Endodermal cell (in vitro differentiated cells): ENCODE measurements around the gene C16orf87. TPM values are rescaled to one million over a fixed set of nuclear protein-coding genes. Genes with fewer than 3 reads are reported as not detected.
A peak's percentile ranks its signal among the peaks of the same experiment; 100 is the strongest.

Experiments
- DNase-seq: peaks from one replicate; pipeline ENCODE4 v3.0.0-alpha.2; 2017
- H3K27ac ChIP-seq: 2 replicates; pipeline ENCODE4 v1.5.1; 2013; ENCODE audit warnings: mild to moderate bottlenecking, low read depth, low read length, moderate library complexity
- H3K27me3 ChIP-seq: 2 replicates; pipeline ENCODE4 v1.6.1; 2013; ENCODE audit warnings: mild to moderate bottlenecking, low read length, moderate library complexity; ENCODE audit not compliant: insufficient read depth, control insufficient read depth, poor library complexity, severe bottlenecking
- H3K36me3 ChIP-seq: 2 replicates; pipeline ENCODE4 v1.7.0; 2013; ENCODE audit warnings: mild to moderate bottlenecking, low read length, moderate library complexity; ENCODE audit not compliant: control insufficient read depth, insufficient read depth
- H3K4me1 ChIP-seq: one replicate; pipeline ENCODE4 v1.7.0; 2013; ENCODE audit warnings: low read length; ENCODE audit not compliant: control insufficient read depth, insufficient read depth
- H3K4me3 ChIP-seq: 2 replicates; pipeline ENCODE4 v1.5.1; 2013; ENCODE audit warnings: mild to moderate bottlenecking, low read length, moderate library complexity
- H3K9ac ChIP-seq: 2 replicates; pipeline ENCODE4 v1.6.1; 2013; ENCODE audit warnings: mild to moderate bottlenecking, low read length, moderate library complexity; ENCODE audit not compliant: poor library complexity, severe bottlenecking; ENCODE audit errors: extremely low read depth
- H3K9me3 ChIP-seq: 2 replicates; pipeline ENCODE4 v1.6.1; 2013; ENCODE audit warnings: mild to moderate bottlenecking, low read length, moderate library complexity; ENCODE audit not compliant: control insufficient read depth
- H3K27ac Mint-ChIP-seq: 2 replicates; pipeline ENCODE4 v1.8.0; 2020; ENCODE audit warnings: mixed read lengths
- H3K27me3 Mint-ChIP-seq: 2 replicates; pipeline ENCODE4 v1.8.0; 2021; ENCODE audit warnings: mild to moderate bottlenecking, mixed read lengths; ENCODE audit not compliant: insufficient read depth
- H3K36me3 Mint-ChIP-seq: 2 replicates; pipeline ENCODE4 v1.8.0; 2020; ENCODE audit warnings: low read depth, mixed read lengths
- H3K4me1 Mint-ChIP-seq: 2 replicates; pipeline ENCODE4 v1.8.0; 2020; ENCODE audit warnings: mixed read lengths
- H3K4me3 Mint-ChIP-seq: 2 replicates; pipeline ENCODE4 v1.8.0; 2020; ENCODE audit warnings: mild to moderate bottlenecking, moderate library complexity, mixed read lengths
- H3K9me3 Mint-ChIP-seq: 2 replicates; pipeline ENCODE4 v1.8.0; 2020; ENCODE audit warnings: mild to moderate bottlenecking, mixed read lengths
- WGBS, 2 experiments: methylation state at CpG; one replicate each; pipeline versions ENCODE4 v1.1.5 to v1.1.7; 2013; ENCODE audit warnings: missing lambda C conversion rate in 2 of 2, mixed read lengths in 1 of 2; ENCODE audit not compliant: insufficient coverage in 1 of 2, insufficient read length in 1 of 2; 5-methylcytosine and 5-hydroxymethylcytosine counted together
- total RNA-seq, 2 donors: library from RNA; stranded (reverse); fragmentation: NEBNext Ultra II Directional in 1 of 2; extraction: Animal tissue kit (Norgen Biotek cat#: 25700) in 1 of 2; gene quantifications; 2 replicates in 1 of 2; 3 replicates in 1 of 2; pipeline ENCODE4 v1.2.1, GENCODE V29; 2021
- TF ChIP-seq, protein P1 (sequence below): fragments of 200-600 bp; sonication (generic); conservative IDR thresholded peaks from 2 replicates; pipeline ENCODE4 v1.5.0; 2021; ENCODE audit warnings: antibody characterized with exemption, mild to moderate bottlenecking

Gene C16orf87
- total RNA-seq, 2 donors from 2014 or later: 20.6 to 22.7 TPM

DNA sequence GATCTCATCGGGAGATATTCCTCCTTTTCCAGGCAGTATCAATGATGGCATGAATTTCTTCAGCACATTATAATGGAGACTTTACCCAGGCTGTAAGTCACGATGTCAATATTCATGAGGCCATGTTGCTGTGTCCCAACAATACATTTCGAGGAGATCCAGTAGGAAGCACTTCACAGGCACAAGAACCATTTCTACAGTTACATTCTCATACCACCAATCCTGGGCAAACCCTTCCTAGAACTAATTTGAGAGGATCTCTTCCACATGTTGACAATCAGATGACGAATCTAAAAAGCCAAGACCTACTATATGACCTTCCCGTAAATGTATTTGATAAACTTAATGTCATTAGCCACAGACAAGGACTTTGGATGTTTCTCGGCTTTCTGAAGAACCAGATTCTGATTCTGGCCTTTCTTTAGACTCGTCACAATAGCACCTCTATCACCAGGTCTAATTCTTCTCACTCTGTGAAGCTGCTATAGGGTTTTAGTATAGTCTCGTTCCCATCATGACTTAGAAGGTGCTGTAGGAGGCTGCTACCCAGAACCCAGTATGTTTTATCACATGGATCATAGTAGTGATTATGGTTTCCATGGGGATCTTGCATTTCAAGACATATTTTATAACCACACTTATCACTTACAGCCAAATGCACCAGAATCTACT, 40.2 kb downstream of the C16orf87 start:
- Mint-ChIP-seq H3K36me3 (peaks cover 23% of the 10 kb centered on the region), H3K9me3 (peaks cover 49% of the 10 kb centered on the region), H3K27me3 (no peaks in the 10 kb centered on the region), H3K27ac (peak overlapping the region; percentile 85), H3K4me3 (peak overlapping the region; percentile 61), H3K4me1 (peaks cover 11% of the 10 kb centered on the region)
- Histone ChIP-seq H3K27ac (no peak overlapping the region), H3K4me1 (no peaks in the 10 kb centered on the region), H3K4me3 (no peak overlapping the region), H3K9ac (no peak overlapping the region), H3K27me3 (no peaks in the 10 kb centered on the region), H3K9me3 (peaks cover 45% of the 10 kb centered on the region), H3K36me3 (peaks cover 5% of the 10 kb centered on the region)
- DNase-seq: no peak
- TF ChIP-seq, protein P1, sequence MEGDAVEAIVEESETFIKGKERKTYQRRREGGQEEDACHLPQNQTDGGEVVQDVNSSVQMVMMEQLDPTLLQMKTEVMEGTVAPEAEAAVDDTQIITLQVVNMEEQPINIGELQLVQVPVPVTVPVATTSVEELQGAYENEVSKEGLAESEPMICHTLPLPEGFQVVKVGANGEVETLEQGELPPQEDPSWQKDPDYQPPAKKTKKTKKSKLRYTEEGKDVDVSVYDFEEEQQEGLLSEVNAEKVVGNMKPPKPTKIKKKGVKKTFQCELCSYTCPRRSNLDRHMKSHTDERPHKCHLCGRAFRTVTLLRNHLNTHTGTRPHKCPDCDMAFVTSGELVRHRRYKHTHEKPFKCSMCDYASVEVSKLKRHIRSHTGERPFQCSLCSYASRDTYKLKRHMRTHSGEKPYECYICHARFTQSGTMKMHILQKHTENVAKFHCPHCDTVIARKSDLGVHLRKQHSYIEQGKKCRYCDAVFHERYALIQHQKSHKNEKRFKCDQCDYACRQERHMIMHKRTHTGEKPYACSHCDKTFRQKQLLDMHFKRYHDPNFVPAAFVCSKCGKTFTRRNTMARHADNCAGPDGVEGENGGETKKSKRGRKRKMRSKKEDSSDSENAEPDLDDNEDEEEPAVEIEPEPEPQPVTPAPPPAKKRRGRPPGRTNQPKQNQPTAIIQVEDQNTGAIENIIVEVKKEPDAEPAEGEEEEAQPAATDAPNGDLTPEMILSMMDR: no peak
- 82 to 93% methylated on average over 6 to 8 of the region's 8 CpGs for WGBS, 2 experiments

DNA sequence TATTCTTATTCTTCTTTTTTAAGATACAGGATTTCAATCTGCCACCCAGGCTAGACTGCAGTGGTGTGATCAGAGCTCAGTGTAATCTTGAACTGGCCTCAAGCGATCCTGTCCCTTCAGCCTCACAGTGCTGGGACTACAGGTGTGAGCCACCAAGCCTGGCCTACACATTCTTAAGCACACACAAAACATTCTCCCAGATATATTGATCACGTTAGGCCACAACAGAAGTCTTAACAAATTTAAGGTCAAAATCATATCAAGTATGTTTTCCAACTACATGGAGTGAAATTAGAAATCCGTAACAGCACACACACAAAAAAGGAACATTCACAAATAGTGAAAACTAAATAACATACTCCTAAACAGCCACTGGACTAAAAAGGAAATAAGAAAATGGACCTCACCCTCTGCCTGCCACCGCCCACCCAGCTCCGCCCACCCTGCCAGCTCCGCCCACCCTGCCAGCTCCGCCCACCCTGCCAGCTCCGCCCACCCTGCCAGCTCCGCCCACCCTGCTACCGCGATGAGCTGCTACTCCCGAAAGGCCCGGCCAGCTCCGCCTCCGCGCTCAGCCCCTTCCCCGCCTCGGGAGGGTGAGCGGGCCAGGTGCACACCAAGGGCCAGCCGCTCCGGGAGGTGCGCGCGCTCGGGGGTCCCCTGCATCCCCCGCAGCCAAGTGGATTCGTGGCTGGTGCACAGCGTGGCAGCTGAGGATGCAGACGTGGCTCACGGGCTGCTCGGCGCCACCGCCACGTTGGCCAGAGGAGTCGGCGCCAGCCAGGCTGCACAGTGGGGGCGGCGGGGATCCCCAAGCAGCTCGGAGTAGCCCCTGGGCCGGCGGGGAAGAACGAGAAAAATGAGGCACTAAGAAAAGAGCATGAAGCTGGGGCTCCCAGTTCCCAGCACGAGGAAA, 41.2 kb downstream of the C16orf87 start:
- peaks cover 5% of the 10 kb centered on the region for H3K36me3 ChIP-seq
- peak overlapping the region; percentile 85 for H3K27ac Mint-ChIP-seq
- H3K4me1 Mint-ChIP-seq: peaks cover 19% of the 10 kb centered on the region
- 65% methylated on average over 28 to 37 of the region's 43 CpGs for whole genome bisulfite sequencing, 2 experiments
- TF ChIP-seq, protein P1: no peak
- peaks cover 7% of the 10 kb centered on the region for H3K4me1 ChIP-seq
- peak overlapping the region; percentile 61 for H3K4me3 Mint-ChIP-seq
- peaks cover 42% of the 10 kb centered on the region for H3K9me3 Mint-ChIP-seq
- H3K9me3 ChIP-seq: peaks cover 35% of the 10 kb centered on the region
- H3K27me3 ChIP-seq: no peaks in the 10 kb centered on the region
- peaks cover 13% of the 10 kb centered on the region for H3K36me3 Mint-ChIP-seq
- H3K27me3 Mint-ChIP-seq: no peaks in the 10 kb centered on the region
- no peak overlapping the region for H3K4me3 ChIP-seq
- DNase-seq: peak; percentile 94
- H3K27ac ChIP-seq: no peak overlapping the region
- H3K9ac ChIP-seq: no peak overlapping the region

DNA sequence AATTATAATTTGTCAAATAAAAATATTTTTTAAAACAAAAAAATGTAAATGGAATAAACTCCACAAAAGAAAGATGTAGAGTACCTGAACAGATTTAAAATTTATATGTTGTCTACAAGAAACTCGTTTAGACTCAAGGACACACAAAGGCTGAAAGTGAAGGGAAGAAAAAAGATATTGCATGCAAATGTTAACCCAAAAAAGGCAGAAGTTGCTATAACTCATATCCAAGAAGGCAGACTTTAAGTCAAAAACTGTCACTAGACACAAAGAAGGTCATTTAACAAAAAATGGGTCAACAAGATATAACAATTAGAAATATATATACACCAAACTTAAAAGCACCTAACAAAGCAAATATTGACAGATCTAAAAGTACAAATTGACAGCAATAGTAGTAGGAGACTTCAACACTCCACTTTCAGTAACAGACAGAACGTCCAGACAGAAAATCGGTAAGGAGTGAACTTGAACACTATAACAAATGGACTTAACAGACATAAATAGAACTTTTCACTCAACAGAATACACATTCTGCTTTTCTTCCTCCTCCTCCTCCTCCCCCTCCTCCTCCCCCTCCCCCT, 42.0 kb downstream of the C16orf87 start:
- 80% methylated on average over 3 of the region's 3 CpGs; no CpG with 5 or more reads in 1 of the 2 experiments for WGBS, 2 experiments
- Histone ChIP-seq H3K4me3 (no peak overlapping the region), H3K36me3 (peaks cover 5% of the 10 kb centered on the region), H3K27me3 (no peaks in the 10 kb centered on the region), H3K9me3 (peaks cover 28% of the 10 kb centered on the region), H3K9ac (no peak overlapping the region), H3K4me1 (peaks cover 7% of the 10 kb centered on the region), H3K27ac (no peak overlapping the region)
- no peak overlapping the region for H3K27ac Mint-ChIP-seq
- peaks cover 35% of the 10 kb centered on the region for H3K9me3 Mint-ChIP-seq
- peaks cover 9% of the 10 kb centered on the region for H3K36me3 Mint-ChIP-seq
- no peak for DNase-seq
- peaks cover 21% of the 10 kb centered on the region for H3K4me1 Mint-ChIP-seq
- TF ChIP-seq, protein P1: no peak
- no peaks in the 10 kb centered on the region for H3K27me3 Mint-ChIP-seq
- no peak overlapping the region for H3K4me3 Mint-ChIP-seq
